ENCODE measurements around the gene DBT.

DNA sequence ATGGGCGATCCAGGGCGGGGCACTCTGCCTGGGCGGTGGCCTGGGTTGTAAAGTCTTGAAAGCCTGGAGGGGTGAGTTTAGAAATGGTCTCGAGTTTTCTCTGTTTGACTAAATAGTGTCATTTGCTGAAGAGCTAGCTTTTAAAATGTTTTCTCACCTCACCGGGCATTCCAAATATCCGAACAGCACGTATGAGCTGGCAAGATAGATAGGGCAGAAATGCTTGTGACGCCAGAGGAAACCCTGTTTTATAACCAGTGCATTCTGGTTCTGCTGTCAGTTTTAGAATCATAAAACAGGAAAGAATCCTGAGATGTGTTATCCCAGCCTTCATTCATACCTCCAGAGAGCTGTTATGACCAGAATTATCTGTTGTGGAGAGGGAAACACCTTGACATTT lies 17.1 kb upstream of the DBT start:
- TF ChIP-seq, protein P1, sequence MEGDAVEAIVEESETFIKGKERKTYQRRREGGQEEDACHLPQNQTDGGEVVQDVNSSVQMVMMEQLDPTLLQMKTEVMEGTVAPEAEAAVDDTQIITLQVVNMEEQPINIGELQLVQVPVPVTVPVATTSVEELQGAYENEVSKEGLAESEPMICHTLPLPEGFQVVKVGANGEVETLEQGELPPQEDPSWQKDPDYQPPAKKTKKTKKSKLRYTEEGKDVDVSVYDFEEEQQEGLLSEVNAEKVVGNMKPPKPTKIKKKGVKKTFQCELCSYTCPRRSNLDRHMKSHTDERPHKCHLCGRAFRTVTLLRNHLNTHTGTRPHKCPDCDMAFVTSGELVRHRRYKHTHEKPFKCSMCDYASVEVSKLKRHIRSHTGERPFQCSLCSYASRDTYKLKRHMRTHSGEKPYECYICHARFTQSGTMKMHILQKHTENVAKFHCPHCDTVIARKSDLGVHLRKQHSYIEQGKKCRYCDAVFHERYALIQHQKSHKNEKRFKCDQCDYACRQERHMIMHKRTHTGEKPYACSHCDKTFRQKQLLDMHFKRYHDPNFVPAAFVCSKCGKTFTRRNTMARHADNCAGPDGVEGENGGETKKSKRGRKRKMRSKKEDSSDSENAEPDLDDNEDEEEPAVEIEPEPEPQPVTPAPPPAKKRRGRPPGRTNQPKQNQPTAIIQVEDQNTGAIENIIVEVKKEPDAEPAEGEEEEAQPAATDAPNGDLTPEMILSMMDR (IDR thresholded peaks at IDR 0.05; ENCODE audit: poor library complexity, severe bottlenecking), result no peak
- no peak for TF ChIP-seq POLR2AphosphoS5 (IDR thresholded peaks at IDR 0.05)
